Measurements from ENCODE around the gene BTBD19.

Gene BTBD19

GRCh38 chr1:44862829-44863401 is 54.6 kb downstream of the BTBD19 start:
- no peak for DNase-seq

Data from stimulated activated CD4-positive, alpha-beta T cell treated with anti-CD3 and anti-CD28 coated beads, Interleukin-12 subunit alpha, Interleukin-12 subunit beta, amount 100 ng/mL, for 4 hours (primary cell).